GM21825 (cell line): ENCODE data around the gene CCDC88C.
"Not testable (repeated sequence)": the region's sequence is repeated elsewhere in the genome, so short reads cannot be mapped to it uniquely, and the experiment has no call there.

ENCODE experiments used
- ATAC-seq: cut with Tn5 transposase; IDR thresholded peaks from one replicate; pipeline ENCODE4 v1.9.1; 2021; ENCODE audit warnings: mild to moderate bottlenecking, moderate library complexity; ENCODE audit not compliant: unreplicated experiment

CCDC88C gene

DNA sequence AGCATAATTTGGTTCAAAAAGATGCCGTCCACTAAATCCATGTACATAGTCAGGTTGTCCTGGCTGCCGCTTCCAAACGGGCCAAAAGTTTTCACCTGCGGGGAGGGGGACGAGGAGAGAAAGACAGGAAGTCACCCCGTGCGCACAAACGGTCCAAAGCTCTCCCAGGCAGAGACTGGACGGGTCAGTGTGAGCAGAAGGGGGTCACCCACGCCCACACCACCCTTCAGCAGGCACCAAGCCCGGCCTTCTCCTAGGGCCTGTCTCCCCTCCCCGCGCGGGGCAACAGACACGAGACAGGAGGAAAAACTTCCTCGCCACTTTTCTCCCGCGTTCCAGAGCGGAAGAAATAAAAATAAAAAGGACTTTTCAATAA is 888 bp downstream of the CCDC88C start:
- ATAC-seq: no peak

DNA sequence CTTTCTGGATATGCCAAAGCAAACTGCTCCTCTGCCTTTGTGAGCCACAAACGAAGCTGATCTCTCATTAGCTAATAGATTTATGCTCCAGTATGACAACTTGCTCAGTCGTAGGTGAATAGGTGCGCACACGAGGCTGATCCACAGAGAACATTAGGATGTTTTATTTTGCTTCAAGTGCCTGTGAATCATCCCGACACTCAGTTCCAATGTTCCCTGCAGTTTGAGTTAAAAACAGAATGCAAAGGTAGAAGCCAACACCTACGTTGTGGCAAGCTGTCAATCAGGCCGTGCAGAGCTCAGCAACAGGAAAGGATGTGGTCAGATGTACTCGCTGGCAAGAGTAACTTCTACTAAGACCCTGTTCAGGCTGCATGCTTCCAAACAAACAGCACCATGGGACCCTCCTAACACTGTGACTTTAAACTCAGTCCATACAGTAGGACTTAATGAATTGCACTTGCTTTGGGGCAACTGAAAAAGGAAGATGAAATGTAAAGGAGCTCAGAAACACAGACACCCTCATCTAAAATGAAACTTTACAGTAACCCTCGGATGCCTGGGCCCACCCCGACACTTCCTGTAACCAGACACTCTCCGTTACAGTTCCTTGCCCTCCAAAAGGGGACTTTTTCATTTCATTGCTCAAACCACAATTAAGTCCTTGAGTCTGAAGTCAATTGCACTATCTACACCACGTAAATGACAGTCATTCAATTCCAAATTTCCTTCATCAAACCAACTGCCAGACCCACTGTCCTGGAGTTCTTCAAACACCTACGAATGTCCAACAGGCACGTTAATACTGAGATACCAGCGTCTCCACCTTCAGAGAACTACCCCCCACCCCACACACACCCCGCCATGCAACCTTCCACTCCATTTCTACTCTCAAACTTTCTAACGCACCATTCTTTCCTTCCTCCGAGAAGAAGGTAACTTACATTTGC is 1.6 kb downstream of the CCDC88C start:
- ATAC-seq: peak; percentile 55

DNA sequence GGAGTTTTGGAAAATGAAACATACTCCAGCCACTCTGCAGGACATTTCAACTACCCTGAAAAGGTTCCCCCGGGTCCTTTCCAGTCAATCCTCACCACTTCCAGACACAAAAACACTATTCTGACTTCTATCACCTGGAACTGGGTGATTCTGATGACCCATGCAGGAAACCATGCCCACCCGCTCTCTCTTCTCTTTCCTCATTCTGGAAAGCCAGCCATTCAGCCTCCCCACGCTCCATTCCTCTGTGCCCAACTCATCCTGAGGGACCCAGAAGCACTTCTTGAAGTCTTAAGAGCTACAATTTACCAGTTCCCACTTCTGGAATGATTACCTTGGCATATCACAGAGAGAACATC is 3.2 kb downstream of the CCDC88C start:
- ATAC-seq: no peak

DNA sequence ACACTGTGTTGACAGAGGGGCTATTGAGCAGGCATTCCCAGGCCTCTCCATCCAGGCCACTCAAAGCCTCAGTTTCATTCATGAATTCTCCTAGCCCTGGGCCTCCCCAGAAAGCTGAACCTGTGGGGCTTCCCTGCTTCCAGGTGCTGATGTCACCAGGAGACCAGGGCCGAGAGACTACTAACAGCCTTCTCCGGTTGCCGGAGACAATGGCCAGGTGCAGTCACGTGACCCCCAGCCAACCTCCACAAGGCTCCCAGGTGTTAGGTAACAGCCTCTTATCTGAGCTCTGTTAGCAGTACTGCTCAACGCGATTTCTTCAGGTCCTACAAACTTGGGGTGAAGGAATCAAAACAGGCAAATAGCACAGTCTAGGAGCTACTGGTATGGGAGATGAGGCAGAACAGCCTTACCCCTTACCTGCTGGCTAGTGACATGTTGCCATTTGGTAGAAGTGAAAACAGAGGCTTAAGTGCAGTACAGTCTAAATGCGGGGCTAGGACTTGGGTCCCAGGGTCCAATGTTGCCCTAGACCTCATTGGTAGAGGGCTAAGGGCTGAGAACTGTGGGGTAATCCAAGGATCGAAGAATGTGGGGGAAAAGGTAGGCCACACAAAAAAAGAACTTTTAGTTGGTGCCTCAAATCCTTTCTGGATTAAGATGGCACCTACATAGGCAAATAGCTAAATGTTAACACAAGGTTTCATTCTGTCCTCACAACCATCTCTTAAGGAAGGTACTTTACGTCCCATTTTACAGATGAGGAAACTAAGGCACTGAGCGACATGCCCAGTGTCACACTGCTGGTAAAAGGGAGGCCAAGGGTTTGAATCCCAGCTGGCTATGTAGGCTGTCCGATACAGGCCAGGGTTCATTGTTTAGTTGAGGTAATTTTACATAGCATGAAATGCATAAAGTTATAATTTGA is 3.8 kb downstream of the CCDC88C start:
- ATAC-seq: no peak

DNA sequence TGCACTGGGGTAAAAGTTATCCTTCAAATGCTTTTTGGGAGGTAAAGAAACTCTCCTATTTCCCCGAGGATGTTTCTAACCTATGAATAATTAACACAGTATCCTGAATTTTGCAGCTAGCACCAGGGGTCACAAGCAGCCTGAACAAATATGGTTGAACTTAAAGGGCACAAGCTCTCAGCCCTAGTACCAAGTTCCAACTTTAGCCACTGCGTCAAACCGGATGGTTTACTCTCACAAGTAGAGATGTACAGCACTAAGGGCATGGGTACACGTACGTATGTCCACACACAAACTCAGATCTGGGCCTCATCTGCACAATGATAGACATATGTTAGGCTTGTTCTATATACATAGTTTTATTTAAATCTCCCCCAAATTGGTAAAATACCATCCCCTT is 4.7 kb downstream of the CCDC88C start:
- ATAC-seq: no peak

DNA sequence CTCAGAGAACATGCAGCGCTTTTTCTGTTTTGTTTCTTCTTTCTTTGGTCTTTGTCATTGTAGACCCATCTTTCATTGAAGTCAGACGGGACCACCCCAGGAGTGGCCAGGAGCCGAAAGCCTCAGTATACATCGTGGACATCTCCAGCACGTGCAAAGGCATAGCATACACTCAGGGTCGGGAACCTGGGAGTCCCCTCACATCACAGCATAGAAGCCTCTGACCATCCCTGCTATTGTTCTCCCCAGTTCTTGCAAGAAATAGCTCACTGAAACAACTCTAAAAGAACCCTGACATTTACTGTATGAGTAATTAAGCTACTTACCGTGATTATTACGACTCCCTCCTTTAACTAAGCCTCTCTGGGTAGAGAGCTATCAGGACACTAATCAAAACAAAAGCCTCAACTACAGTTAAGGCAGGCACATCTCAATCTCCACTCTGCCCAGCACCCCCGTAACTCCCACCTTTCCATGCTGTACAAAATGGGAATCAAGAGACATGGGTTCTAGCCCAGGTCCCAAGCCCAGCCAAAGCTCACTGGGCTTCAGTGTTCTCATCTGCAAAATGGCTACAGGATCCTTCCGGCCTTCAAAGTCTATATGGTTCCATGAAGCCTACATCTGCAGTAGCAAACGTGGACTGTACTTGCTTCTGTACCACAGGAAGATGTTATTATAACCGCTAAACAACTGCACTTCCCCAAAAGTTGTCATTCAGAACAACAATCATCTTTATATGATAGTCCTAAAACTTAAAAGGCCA is 6.7 kb downstream of the CCDC88C start:
- no peak for ATAC-seq

DNA sequence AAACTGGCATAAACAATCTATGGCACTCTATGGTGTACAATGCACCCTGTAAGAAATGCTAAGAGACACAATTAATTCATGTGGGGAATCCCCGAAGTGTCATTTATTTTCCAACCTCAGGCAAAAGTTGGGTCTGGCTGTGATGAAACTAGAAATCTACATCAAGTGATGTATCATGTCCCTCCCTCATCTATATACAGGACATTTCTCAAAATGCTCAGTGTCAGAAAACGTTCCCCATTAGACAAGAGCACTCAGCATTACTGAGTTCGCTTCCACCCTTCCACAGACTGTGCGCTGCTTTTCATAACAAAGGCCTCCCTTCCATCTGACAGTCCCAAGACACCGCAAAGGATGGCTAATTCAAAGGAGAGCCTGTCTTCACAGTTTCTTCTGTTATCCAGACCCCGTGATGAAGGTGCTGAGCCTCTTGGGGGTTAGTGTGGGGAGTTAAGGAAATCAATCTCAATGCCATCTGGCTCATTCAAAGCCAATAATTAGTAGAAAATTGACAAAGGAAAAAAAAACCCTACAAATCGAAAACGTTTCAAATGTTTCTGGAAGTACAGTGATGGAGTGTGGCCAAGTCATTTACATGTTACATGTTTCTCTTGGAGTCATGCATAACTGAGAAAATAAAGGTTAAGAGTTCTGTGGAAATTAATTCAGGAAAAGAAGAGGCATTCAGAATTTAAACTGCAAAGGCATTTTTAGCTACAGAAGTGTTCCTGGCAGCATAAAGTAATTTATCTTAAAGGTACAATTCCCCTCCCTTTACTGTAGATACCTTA is 7.5 kb downstream of the CCDC88C start:
- no peak for ATAC-seq

DNA sequence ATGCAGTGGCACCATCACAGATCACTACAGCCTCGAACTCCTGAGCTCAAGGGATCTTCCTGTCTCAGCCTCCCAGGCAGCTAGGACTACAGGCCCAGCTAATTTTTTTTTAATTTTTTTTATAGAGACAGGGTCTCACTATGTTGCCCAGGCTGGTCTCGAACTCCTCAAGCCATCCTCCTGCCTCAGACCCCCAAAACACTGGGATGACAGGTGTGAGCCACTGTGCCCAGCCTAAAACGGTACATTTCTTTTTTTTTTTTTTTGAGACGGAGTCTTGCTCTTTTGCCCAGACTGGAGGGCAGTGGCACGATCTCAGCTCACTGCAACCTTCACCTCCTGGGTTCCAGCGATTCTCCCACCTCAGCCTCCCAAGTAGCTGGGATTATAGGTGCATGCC is 8.4 kb downstream of the CCDC88C start:
- ATAC-seq: not testable (repeated sequence)

DNA sequence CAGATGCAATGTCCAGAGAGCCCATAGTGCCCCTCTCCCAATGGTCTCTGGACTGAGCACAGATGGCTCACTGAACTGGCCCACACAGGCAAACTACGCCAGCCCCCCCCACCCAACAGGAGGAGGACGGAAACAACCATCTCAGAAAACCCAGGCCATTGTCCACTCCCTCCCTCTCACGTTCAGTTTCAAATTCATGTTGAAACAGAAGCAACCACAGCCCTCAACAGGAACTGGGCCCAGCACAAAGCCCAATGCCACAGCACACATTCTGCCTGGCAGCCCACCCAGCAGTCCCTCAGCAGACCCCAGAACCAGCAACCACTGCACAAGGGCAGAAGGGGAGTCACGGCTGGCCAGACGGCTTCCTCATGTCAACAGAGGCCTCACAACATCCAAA is 10.6 kb downstream of the CCDC88C start:
- ATAC-seq: no peak

DNA sequence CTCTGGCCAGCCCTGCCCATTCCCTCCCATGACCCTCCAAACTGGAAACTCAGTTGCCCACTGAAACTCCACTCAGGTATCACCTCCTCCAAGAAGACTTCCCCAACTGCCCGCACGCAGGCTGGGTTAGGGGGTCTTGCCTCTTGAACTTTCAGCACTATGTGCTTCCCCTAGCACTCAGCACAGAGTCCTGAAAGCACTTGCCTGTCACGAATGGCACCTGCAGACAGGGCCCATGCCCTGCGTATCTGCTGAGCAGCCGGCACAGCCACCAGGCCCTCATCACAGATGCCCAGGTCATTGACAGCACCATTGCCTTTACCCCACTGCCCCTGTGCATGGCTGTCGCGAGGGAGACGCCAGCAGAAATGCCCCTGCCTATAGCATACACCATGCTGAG is 11.2 kb downstream of the CCDC88C start:
- no peak for ATAC-seq

DNA sequence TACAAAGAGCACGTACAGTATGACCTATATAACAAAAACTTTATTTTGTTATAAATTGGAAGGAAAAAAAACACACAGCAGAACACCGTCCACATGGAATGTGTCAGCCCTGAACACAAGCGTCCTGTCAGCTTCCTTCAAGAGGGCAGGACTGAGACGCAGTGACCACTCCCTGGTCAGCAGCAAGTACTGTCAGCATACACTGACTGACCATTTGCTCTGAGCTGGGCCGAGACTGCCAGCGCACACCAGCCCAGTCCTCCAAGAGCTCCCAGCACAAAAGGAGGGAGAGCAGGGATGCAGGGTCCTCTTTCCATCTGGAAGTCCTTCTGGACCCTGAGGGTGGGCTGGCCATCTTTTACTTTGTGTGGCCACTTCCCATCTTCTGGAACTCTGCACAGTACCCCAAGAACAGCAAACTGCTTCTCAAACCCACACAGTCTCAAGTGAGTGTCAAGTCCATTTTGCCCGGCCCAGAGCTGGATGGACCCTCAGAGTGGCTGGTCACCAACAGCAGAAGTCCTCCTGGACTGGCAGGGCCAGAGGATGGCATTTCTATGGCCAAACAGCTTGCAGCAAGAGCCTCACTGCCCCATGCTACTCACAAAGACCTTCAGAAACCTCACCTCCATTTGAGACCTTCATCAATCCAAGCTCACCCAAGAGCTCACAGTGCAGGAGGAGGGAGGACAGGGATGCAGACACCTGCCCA is 11.7 kb downstream of the CCDC88C start:
- no peak for ATAC-seq

DNA sequence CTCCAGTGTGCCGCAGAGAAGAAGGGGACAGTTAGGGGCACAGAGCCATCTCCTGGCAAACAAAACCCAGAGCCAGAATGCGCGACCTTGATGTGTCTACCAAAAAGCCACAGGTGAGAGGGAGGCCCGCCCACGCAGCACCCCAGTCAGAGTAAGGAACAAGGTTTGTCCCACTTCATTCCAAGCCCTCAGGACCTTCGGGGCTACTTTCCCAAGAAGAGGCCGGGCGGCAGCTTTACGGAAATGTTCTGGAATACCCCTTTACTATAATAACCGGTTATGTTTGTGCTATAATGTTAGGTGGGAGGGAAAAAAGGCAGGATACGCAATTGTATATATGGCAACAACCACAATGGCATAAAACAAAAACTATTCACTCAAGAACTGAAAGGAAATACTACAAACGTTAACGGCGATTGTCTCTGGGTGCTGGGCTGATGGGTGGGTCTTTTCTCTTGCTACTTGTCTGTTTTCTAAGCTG is 12.3 kb downstream of the CCDC88C start:
- no peak for ATAC-seq

DNA sequence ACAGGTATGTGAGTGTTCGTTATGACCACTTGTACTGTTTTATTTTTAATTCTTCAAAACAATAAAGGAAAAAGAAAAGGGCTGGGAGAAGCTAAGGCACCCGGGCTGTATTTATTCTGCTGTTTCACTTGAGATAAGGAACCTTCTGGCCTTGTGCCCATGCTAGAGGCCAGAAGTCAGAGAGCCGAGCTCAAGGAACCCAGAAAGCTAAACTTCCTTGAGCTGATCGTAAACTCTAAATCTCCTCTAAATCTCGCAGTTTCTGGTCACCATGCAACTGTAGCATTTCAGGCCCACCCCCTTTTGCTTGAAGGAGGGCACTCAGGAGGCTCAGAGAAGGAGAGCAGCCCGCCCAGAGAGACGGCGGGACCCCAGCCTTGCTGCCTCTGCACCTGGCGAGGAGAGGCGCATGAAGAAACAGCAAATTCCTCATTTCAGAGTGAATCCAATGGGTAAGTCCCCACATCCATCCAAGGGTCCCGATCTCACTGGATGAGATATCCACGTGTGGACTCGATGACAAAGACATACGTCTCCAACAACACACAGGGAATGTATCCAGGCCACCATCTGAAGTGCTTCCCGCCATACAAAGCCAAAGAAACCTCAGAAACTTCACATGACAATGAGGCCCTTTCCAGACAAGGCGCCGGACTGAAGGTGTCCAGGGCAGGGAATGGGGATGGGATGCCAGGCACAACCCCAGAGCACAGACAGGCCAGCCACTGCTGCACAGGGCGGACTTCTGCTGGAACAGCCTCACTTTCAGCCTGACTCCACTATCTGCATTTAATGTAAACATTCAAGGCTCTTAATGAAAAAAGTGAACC is 14.6 kb downstream of the CCDC88C start:
- ATAC-seq: no peak

DNA sequence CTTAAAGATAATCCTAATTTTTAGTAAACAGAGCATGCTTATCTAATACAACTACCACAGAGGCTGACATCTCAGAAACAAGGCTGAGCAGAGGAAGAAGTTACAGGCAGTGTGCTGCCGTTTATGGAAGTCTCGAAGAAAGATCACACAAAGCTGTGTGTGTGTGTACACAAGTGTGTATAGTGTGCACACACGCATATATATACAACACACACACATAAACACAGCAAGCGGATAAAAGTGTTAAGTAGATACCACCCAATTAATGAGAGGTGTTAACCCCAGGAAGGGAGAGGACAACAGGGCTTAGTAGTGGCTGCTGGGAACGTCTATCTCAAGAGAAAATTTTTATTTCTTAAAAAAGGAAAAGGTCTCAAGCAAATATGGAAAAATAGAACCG is 15.3 kb downstream of the CCDC88C start:
- no peak for ATAC-seq

DNA sequence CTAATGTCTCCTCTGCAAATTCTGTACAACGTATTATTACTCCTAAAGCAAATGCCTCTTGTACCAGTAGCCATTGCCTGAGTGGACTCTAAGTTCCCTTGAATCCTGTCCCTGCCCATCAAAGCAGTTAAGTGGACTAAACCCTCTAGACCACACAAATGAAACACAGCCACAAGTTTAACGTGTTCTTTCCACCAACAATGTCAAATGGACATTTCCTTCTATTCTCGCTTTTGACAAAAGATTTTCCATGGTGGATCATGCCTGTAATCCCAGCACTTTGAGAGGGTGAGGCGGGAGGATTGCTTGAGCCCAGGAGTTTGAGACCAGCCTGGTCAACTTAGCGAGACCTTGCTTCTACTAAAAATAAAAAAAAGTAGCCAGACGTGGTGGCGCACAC is 15.9 kb downstream of the CCDC88C start:
- ATAC-seq: no peak

DNA sequence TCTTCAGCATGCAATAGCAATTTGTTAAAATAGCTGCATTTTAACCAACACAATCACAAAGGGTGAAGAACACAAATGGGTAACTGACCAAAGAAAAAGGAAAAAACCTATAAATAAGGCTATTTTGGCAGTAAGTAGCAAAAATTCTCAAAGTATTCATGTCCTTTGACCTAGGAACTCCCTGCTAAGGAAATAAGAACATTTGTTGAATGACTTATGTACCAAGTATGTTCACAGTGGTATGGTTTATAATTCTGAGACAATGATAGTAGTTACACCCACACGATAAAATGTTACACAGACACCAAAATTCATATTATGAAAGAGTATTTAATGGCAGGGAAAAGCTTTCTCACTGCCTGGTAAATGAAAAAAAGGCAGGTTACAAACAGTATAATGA is 16.9 kb downstream of the CCDC88C start:
- no peak for ATAC-seq

DNA sequence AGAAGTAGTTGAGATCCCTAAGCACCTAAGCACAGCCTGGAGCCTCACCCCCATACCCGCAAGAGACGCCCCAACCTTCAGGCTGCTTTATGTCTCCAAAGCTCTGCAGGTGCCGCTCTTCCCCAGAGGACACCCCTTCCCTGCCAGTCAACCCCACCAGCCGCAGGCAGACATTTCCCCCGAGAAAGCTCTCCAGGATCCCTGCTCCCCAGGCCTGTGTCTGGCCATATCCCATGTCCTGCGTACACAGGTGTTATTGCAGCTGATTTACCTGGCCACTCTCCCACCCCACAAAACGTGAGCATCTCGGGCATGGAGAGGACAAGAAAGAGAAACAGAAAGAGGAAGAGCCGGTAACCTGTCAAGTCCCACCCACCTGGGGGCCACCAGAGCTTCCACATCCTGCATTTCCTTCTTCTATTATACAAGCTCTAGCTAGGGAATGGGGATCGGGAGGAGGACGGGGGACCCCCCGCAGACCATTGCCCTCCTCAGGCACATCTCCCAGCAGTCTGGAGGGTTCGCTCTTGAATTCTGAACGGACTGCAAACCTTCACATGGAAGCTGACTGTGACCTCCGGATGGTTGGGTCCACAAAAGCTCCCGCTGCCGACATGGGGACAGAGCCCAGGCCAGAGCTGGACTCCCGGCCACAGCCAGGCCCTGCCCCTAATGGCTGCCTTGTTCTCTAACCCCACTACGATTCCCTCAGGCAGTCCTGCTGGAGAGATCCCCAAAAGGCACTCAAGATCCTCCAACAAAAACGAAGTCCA is 17.6 kb downstream of the CCDC88C start:
- ATAC-seq: peak; percentile 31

DNA sequence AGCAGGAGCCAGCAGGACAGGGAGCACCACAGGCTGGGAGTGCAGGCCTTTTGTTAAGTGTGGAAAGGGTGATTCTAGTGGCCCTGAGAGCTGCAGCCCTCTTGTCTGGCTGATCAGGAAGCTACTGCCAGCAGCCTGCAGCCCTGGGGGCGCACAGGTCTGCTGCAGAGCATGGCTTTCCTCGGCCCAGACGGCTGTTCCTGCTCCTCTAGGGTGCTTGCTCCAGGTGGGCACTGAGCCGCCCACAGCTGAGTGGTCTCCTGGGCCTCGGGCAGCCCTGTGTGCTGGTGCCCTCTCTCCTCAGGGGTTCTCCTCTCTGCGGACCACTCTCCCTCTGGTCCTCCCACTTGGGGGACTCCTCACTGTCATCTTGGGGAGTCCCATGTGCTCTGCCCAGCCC is 18.9 kb downstream of the CCDC88C start:
- ATAC-seq: no peak
